OCI-LY1 (cell line): Measurements from ENCODE around the gene UBASH3B.

Source experiments
- CTCF ChIP-seq: fragments of 200-600 bp; sonication (generic), shearing (Covaris generic); IDR thresholded peaks from 2 replicates; pipeline ENCODE4 v1.5.1; 2017; ENCODE audit warnings: mild to moderate bottlenecking, antibody characterized with exemption, low read length, moderate library complexity, mixed read lengths
- EZH2 ChIP-seq: fragments of 200-600 bp; sonication (generic), shearing (Covaris generic); IDR thresholded peaks from 2 replicates; pipeline ENCODE4 v1.8.0; 2017; ENCODE audit warnings: borderline replicate concordance, mixed run types, mild to moderate bottlenecking, antibody characterized with exemption, low read length, moderate library complexity, mixed read lengths

- no peak for TF ChIP-seq CTCF
- no peak for TF ChIP-seq EZH2
These were observed 94.5 kb downstream of the UBASH3B start for GRCh38 chr11:122750049-122750448.
